Panc1 (cell line): Measurements from ENCODE around the gene CAPN10.

ENCODE experiments used
- CTCF ChIP-seq: fragments of 450-650 bp; IDR thresholded peaks from 2 replicates; pipeline ENCODE4 v1.5.1; 2017; ENCODE audit warnings: mild to moderate bottlenecking
- TCF7L2 ChIP-seq: IDR thresholded peaks from 2 replicates; pipeline ENCODE4 v1.6.1; 2011; ENCODE audit warnings: mild to moderate bottlenecking, low read depth, low read length, inconsistent platforms

GRCh38 chr2:240627736-240628506 lies 41.4 kb downstream of the CAPN10 start:
- TF ChIP-seq CTCF, result no peak
- TF ChIP-seq TCF7L2, result no peak
